Measurements from ENCODE around the gene TEPSIN. TPM values are rescaled to one million over a fixed set of nuclear protein-coding genes. Genes with fewer than 3 reads are reported as not detected.

The TEPSIN gene
- total and polyA plus RNA-seq, 2 of the 13 experiments (the other 11 are each of a cell fraction or from before 2014, with no cell fraction given): 16.1 to 18.8 TPM

GRCh38 chr17:81239714-81240555, 1.1 kb upstream of the TEPSIN start (continued):
- no peak for TF ChIP-seq ARID3A (IDR thresholded peaks at IDR 0.05; ENCODE audit: low read depth, low read length)
- no peak for TF ChIP-seq MLLT10 (CRISPR knock-in tag; IDR thresholded peaks at IDR 0.05)
- TF ChIP-seq ZNF44 (CRISPR knock-in tag; IDR thresholded peaks at IDR 0.05): no peak
- TF ChIP-seq GABPA (IDR thresholded peaks at IDR 0.05; ENCODE audit: low read depth, low read length): peak; percentile 17; the same call in 1 of the 2 replicates
- no peak for TF ChIP-seq GABPA (CRISPR knock-in tag; IDR thresholded peaks at IDR 0.05; ENCODE audit: low read depth)
- no peak for TF ChIP-seq ZNF550 (CRISPR knock-in tag; IDR thresholded peaks at IDR 0.05; ENCODE audit: borderline replicate concordance)
- TF ChIP-seq MYPOP (CRISPR knock-in tag; IDR thresholded peaks at IDR 0.05): peak; percentile 56; the same call in 1 of the 2 replicates
- TF ChIP-seq FOSL2 (CRISPR knock-in tag; IDR thresholded peaks at IDR 0.05): 0 out of 2 replicates have a peak, but pooled peaks have one; percentile 1
- TF ChIP-seq ZNF460 (CRISPR knock-in tag; IDR thresholded peaks at IDR 0.05; ENCODE audit: borderline replicate concordance): peak; percentile 83
- 0 out of 2 replicates have a peak, but pooled peaks have one; percentile 16 for TF ChIP-seq BHLHE40 (IDR thresholded peaks at IDR 0.05; ENCODE audit: low read length)
- peak; percentile 86; the same call in 1 of the 2 replicates for TF ChIP-seq HNRNPL (IDR thresholded peaks at IDR 0.05; ENCODE audit: low read depth, low read length)
- TF ChIP-seq ARNT2 (CRISPR knock-in tag; IDR thresholded peaks at IDR 0.05; ENCODE audit: low read depth): peak; percentile 42; the same call in 1 of the 2 replicates
- TF ChIP-seq ZNF609 (CRISPR knock-in tag; IDR thresholded peaks at IDR 0.05; ENCODE audit: borderline replicate concordance): peak; percentile 26; the same call in 1 of the 2 replicates
- TF ChIP-seq ZNF704 (CRISPR knock-in tag; IDR thresholded peaks at IDR 0.05; ENCODE audit: borderline replicate concordance): 0 out of 2 replicates have a peak, but pooled peaks have one; percentile 16
- no peak for TF ChIP-seq ZNF746 (CRISPR knock-in tag; IDR thresholded peaks at IDR 0.05)
